Mesenchymal stem cell (in vitro differentiated cells and primary cell): ENCODE measurements around the gene MAPKAP1.

Source experiments
- DNase-seq: peaks from one replicate; pipeline ENCODE4 v3.0.0-alpha.2; 2013
- H2AFZ ChIP-seq: one replicate; pipeline ENCODE4 v1.6.1; 2013; ENCODE audit warnings: low read depth, mild to moderate bottlenecking, control low read depth, inconsistent platforms, low read length, moderate library complexity
- H2AK5ac ChIP-seq: 2 replicates; pipeline ENCODE4 v1.6.1; 2013; ENCODE audit warnings: low read length, moderate library complexity, mild to moderate bottlenecking, inconsistent platforms; ENCODE audit not compliant: severe bottlenecking
- H2BK120ac ChIP-seq: one replicate; pipeline ENCODE4 v1.6.1; 2013; ENCODE audit warnings: low read depth, mild to moderate bottlenecking, inconsistent platforms, low read length, moderate library complexity
- H2BK12ac ChIP-seq, 2 experiments: one replicate each; pipeline ENCODE4 v1.6.1; 2013; ENCODE audit warnings: inconsistent platforms in 2 of 2, low read length in 2 of 2, mild to moderate bottlenecking in 2 of 2, moderate library complexity in 2 of 2, control low read depth in 1 of 2
- H2BK15ac ChIP-seq: one replicate; pipeline ENCODE4 v1.6.1; 2013; ENCODE audit warnings: mild to moderate bottlenecking, low read depth, inconsistent platforms; ENCODE audit not compliant: poor library complexity, severe bottlenecking
- H2BK5ac ChIP-seq: 2 replicates; pipeline ENCODE4 v1.6.1; 2013; ENCODE audit warnings: low read depth, mild to moderate bottlenecking, low read length, control low read depth, inconsistent platforms; ENCODE audit not compliant: poor library complexity, severe bottlenecking
- H3K14ac ChIP-seq, 2 experiments: one replicate each; pipeline ENCODE4 v1.6.1; 2013; ENCODE audit warnings: inconsistent platforms in 2 of 2, low read length in 2 of 2, control low read depth in 1 of 2, mild to moderate bottlenecking in 1 of 2, moderate library complexity in 1 of 2
- H3K18ac ChIP-seq, 2 experiments: one replicate each; pipeline ENCODE4 v1.6.1; 2013; ENCODE audit warnings: inconsistent platforms in 2 of 2, low read length in 2 of 2, control low read depth in 1 of 2, low read depth in 1 of 2, mild to moderate bottlenecking in 1 of 2
- H3K23ac ChIP-seq, 2 experiments: one replicate each; pipeline ENCODE4 v1.6.1; 2013; ENCODE audit warnings: inconsistent platforms in 2 of 2, low read length in 2 of 2, mild to moderate bottlenecking in 2 of 2, moderate library complexity in 2 of 2, control low read depth in 1 of 2
- H3K27ac ChIP-seq: 2 replicates; pipeline ENCODE4 v1.5.1; 2013; ENCODE audit warnings: mild to moderate bottlenecking, moderate library complexity, low read length, control low read depth, inconsistent platforms; ENCODE audit not compliant: poor library complexity, severe bottlenecking
- H3K27me3 ChIP-seq, 2 experiments: 2 replicates each; pipeline versions ENCODE4 v1.6.1 to v1.7.0; 2013; ENCODE audit warnings: low read length in 2 of 2, mild to moderate bottlenecking in 2 of 2, moderate library complexity in 2 of 2, control low read depth in 1 of 2, inconsistent platforms in 1 of 2; ENCODE audit not compliant: control insufficient read depth in 1 of 2, insufficient read depth in 1 of 2
- H3K36me3 ChIP-seq, 2 experiments: 2 replicates each; pipeline versions ENCODE4 v1.6.1 to v1.7.0; 2013; ENCODE audit warnings: low read length in 2 of 2, control low read depth in 1 of 2, inconsistent platforms in 1 of 2, low read depth in 1 of 2, mild to moderate bottlenecking in 1 of 2; ENCODE audit not compliant: insufficient read depth in 2 of 2, control insufficient read depth in 1 of 2
- H3K4ac ChIP-seq, 2 experiments: one replicate each; pipeline ENCODE4 v1.6.1; 2013; ENCODE audit warnings: inconsistent platforms in 2 of 2, low read length in 2 of 2, mild to moderate bottlenecking in 2 of 2, moderate library complexity in 2 of 2, control low read depth in 1 of 2, low read depth in 1 of 2
- H3K4me1 ChIP-seq: 2 replicates; pipeline ENCODE4 v1.6.1; 2013; ENCODE audit warnings: low read depth, low read length, control low read depth; ENCODE audit not compliant: control insufficient read depth, insufficient read depth
- H3K4me2 ChIP-seq: 2 replicates; pipeline ENCODE4 v1.6.1; 2013; ENCODE audit warnings: low read length, mild to moderate bottlenecking, inconsistent platforms; ENCODE audit not compliant: poor library complexity, severe bottlenecking
- H3K4me3 ChIP-seq, 2 experiments: 2 replicates each; pipeline versions ENCODE4 v1.5.1 to v1.7.0; 2013; ENCODE audit warnings: low read length in 2 of 2, mild to moderate bottlenecking in 2 of 2, control low read depth in 1 of 2, low read depth in 1 of 2; ENCODE audit not compliant: insufficient read depth in 1 of 2
- H3K79me1 ChIP-seq: replicated peaks from 2 replicates; pipeline ENCODE4 v1.6.1; 2013; ENCODE audit warnings: mild to moderate bottlenecking, control low read depth, low read length, inconsistent platforms; ENCODE audit not compliant: poor library complexity, severe bottlenecking
- H3K9ac ChIP-seq: 2 replicates; pipeline ENCODE4 v1.7.0; 2013; ENCODE audit warnings: mild to moderate bottlenecking, low read length, moderate library complexity
- H3K9me3 ChIP-seq: 2 replicates; pipeline ENCODE4 v1.7.0; 2013; ENCODE audit warnings: mild to moderate bottlenecking, low read length; ENCODE audit not compliant: control insufficient read depth
- H4K8ac ChIP-seq: one replicate; pipeline ENCODE4 v1.6.1; 2013; ENCODE audit warnings: inconsistent platforms, mild to moderate bottlenecking, low read length, moderate library complexity
- H4K91ac ChIP-seq: one replicate; pipeline ENCODE4 v1.6.1; 2013; ENCODE audit warnings: mild to moderate bottlenecking, low read length, inconsistent platforms
- WGBS: methylation state at CpG from one replicate; pipeline ENCODE4 v1.1.7; 2013; ENCODE audit warnings: mixed read lengths; 5-methylcytosine and 5-hydroxymethylcytosine counted together

The MAPKAP1 gene

GRCh38 chr9:125527471-125528002, 179.5 kb downstream of the MAPKAP1 start:
- Histone ChIP-seq H4K8ac (no peak overlapping the region), H2BK120ac (no peak overlapping the region), H3K9ac (no peak overlapping the region), H4K91ac (no peak overlapping the region), H3K27ac (no peak overlapping the region), H3K4ac (peak overlapping the region in 1 of 2 experiments; percentile 8), H3K4me2 (no peak overlapping the region), H2AK5ac (no peak overlapping the region), H2BK15ac (no peak overlapping the region), H3K14ac (no peak overlapping the region), H2BK5ac (no peak overlapping the region), H3K4me3 (no peak overlapping the region), H3K4me1 (peaks cover 10% of the 10 kb centered on the region), H3K9me3 (no peaks in the 10 kb centered on the region), H3K27me3 (no peaks in the 10 kb centered on the region), H3K36me3 (no peaks in the 10 kb centered on the region), H3K18ac (no peak overlapping the region), H2BK12ac (no peak overlapping the region), H3K79me1 (peaks cover 20% of the 10 kb centered on the region), H3K23ac (no peak overlapping the region), H2AFZ (no peak overlapping the region)
- 95% methylated on average over 8 of the region's 9 CpGs for WGBS
- DNase-seq: no peak

DNA sequence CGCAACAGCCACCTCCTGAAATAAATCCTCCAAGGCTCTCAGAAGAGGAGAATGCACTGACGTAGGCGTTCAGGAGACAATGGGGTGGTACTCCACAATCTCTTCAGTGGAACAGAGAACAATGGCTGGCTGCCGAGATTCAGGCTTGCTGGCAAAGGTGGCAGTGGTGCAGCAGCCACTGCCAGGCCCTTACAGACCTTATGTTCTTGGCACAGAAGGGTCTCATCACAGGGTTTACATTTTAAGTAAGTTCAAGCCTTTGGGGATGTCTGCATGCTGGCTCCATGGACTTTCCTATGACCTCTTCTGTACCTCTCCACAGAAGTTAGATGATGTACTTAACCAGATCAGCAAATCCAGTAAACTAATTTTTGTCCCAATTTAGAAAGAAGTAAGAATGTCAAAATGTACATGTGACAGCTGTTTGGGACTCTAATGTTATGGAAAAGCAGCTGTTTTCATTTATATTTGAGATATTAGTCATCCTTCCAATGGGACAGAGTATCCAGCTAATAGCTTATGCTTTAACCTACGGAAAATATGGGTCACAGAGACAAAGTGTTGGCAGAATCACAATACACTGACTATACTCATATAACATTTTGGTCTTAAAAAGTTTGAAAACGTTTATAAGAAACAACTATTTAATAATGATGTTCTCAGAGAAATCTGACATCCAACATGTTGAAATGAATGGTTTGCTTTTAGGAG, 180.9 kb downstream of the MAPKAP1 start:
- H3K4me3 ChIP-seq: peak overlapping the region in 1 of 2 experiments; percentile 27
- peaks cover 16% of the 10 kb centered on the region for H3K79me1 ChIP-seq
- no peak overlapping the region for H3K23ac ChIP-seq
- DNase-seq: peak; percentile 85
- H2BK12ac ChIP-seq: peak overlapping the region in 1 of 2 experiments; percentile 78
- H2BK120ac ChIP-seq: no peak overlapping the region
- no peak overlapping the region for H3K14ac ChIP-seq
- H3K4me1 ChIP-seq: peaks cover 13% of the 10 kb centered on the region
- H3K18ac ChIP-seq: peak overlapping the region in 1 of 2 experiments; percentile 88
- no peaks in the 10 kb centered on the region for H3K9me3 ChIP-seq
- H2BK5ac ChIP-seq: no peak overlapping the region
- 86% methylated on average over 4 of the region's 6 CpGs for WGBS
- H3K27me3 ChIP-seq: no peaks in the 10 kb centered on the region
- H4K8ac ChIP-seq: no peak overlapping the region
- H2BK15ac ChIP-seq: no peak overlapping the region
- H3K4ac ChIP-seq: peak overlapping the region in 1 of 2 experiments; percentile 84
- no peak overlapping the region for H3K27ac ChIP-seq
- peak overlapping the region; percentile 75 for H3K9ac ChIP-seq
- no peaks in the 10 kb centered on the region for H3K36me3 ChIP-seq
- no peak overlapping the region for H2AFZ ChIP-seq
- no peak overlapping the region for H4K91ac ChIP-seq
- no peak overlapping the region for H2AK5ac ChIP-seq
- no peak overlapping the region for H3K4me2 ChIP-seq

DNA sequence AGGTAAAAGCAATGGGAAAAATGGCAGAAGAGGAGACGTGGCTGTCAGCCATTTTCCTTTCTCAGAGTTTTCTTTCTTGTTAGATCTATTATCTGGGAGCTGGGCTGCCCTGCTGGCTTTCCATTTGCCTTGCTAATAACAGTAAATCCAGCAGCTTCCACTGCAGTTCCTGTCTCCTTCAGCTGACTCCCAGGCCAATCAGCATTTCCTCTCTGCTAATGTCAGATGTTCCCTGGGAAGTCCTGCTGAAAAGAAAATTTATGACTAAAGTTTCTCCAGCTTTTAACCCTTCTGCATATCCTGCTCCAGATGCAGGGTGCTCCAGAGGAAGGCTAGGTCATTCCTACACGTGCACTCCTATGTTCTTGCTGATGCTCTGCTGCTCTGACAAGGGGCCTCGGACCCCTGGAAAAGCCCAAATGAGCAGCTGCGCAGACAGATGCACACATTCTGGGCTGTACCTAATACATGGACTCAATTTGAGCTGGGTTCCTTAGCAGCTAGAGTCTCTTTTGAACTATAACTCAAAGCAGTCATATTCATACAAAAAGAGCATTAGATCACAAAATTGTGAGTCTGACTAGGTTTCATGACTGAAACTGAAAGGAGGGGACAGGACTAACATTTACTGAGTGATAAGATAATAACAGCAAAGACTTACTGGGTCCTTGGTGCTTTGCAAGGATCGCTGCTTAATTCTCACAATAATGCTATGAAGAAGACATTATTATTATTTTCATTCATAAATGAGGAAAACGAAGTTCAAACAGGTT, 182.2 kb downstream of the MAPKAP1 start:
- WGBS: 36% methylated on average over 5 of the region's 6 CpGs
- no peak overlapping the region for H2BK15ac ChIP-seq

DNA sequence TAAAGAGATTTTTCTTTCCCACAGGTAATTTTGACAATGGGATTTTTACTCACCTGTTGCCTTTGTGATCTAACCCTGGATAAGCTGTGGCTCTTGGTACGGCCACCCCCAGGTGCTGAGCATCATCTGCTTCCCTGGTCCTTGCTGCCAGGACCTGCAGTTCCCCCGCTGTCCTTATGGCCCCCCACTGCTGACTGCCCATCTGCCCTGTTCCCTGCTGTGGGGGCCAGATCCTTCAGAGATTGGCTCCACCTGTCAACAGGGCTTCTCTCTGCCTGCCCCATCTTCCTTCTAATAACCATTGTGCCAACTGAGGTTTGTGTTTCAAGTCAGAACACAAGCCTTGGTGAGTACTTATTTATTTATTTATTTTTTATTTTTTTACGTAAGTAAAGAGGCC, 183.3 kb downstream of the MAPKAP1 start:
- H3K4ac ChIP-seq: peak overlapping the region in 1 of 2 experiments; percentile 60
- WGBS: 98% methylated on average over 2 of the region's 3 CpGs
- peak overlapping the region; percentile 3 for H2AK5ac ChIP-seq
- H3K9me3 ChIP-seq: no peaks in the 10 kb centered on the region
- no peaks in the 10 kb centered on the region for H3K27me3 ChIP-seq
- peak overlapping the region in 1 of 2 experiments; percentile 57 for H3K23ac ChIP-seq
- no peak overlapping the region for H3K4me2 ChIP-seq
- H3K18ac ChIP-seq: peak overlapping the region in 1 of 2 experiments; percentile 71
- H2BK120ac ChIP-seq: no peak overlapping the region
- H3K4me1 ChIP-seq: peaks cover 12% of the 10 kb centered on the region
- DNase-seq: no peak
- no peak overlapping the region for H3K9ac ChIP-seq
- no peak overlapping the region for H2AFZ ChIP-seq
- no peak overlapping the region for H3K27ac ChIP-seq
- no peak overlapping the region for H2BK15ac ChIP-seq
- H3K79me1 ChIP-seq: peaks cover 21% of the 10 kb centered on the region
- H3K14ac ChIP-seq: no peak overlapping the region
- peak overlapping the region; percentile 20 to 82 for H2BK12ac ChIP-seq
- H4K91ac ChIP-seq: peak overlapping the region; percentile 3
- no peak overlapping the region for H4K8ac ChIP-seq
- H3K4me3 ChIP-seq: no peak overlapping the region
- H3K36me3 ChIP-seq: peaks cover 0 to 8% of the 10 kb centered on the region in 2 experiments
- H2BK5ac ChIP-seq: no peak overlapping the region

More for the DNA sequence above, 182.2 kb downstream of the MAPKAP1 start:
- Histone ChIP-seq H3K9me3 (no peaks in the 10 kb centered on the region), H3K23ac (no peak overlapping the region), H3K36me3 (peaks cover 0 to 8% of the 10 kb centered on the region in 2 experiments), H3K27me3 (no peaks in the 10 kb centered on the region), H3K27ac (peak overlapping the region; percentile 26), H4K91ac (no peak overlapping the region), H4K8ac (no peak overlapping the region), H3K4me2 (no peak overlapping the region), H3K14ac (peak overlapping the region in 1 of 2 experiments; percentile 81), H2AFZ (no peak overlapping the region), H3K4me1 (peaks cover 12% of the 10 kb centered on the region), H2BK5ac (no peak overlapping the region), H3K79me1 (peaks cover 14% of the 10 kb centered on the region), H2BK12ac (peak overlapping the region in 1 of 2 experiments; percentile 88), H3K4ac (peak overlapping the region in 1 of 2 experiments; percentile 94), H2AK5ac (peak overlapping the region; percentile 9), H2BK120ac (no peak overlapping the region), H3K18ac (peak overlapping the region in 1 of 2 experiments; percentile 63), H3K9ac (no peak overlapping the region), H3K4me3 (no peak overlapping the region)
- DNase-seq: peak; percentile 77
